ENCODE data around the gene FGF11. TPM values are rescaled to one million over a fixed set of nuclear protein-coding genes. Genes with fewer than 3 reads are reported as not detected.

Gene FGF11
- total RNA-seq, 1 experiment from 2014 or later = 0.98 TPM

DNA sequence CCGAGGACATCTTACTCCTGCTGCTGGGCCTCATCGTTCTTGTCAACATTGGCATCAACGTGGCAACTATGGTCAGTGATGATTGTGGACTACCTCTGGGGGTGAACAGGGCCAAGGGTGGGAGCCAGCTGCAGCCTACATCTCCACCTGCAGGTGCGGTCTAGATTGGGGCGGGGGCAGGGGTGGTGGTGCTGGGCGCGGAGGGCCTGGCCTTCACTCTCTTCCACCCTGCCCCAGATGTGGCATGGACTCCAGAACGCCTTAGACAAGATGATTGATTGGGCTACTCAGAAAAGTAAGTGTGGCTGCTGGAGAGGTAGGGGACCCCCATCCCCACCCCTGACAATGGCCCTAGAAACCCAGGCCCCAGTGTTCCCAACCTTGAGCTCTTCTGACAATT lies 13.6 kb upstream of the FGF11 start:
- in situ Hi-C loops (cut with HindIII; ENCODE audit: low pct_unique_long_range_greater_than_20kb, low sequenced_read_pairs) = no loop called here
- no peak for DNase-seq (ENCODE audit: low read depth)

DNA sequence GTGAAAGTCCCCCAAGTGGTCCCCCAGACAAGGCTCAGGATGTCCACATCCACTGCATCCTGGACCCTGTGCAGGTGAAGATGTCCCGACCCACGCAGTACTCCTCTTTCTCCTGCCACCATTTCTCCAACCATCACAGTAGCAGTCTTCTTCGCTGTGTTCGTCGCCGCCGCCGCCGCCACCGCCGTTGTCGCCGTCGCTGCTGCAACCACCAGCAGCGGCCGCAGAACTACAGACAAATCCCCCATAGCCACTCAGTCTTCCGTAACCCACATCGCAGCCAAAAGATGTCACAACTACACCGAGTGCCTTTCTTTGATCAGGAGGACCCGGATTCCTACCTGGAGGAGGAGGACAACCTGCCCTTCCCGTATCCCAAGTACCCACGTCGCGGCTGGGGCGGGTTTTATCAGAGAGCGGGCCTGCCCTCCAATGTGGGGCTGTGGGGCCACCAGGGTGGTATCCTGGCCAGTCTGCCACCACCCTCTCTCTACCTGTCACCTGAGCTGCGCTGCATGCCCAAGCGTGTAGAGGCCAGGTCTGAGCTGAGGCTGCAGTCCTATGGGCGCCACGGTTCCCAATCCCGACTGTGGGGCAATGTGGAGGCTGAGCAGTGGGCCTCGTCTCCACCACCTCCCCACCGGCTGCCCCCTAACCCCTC lies 13.0 kb upstream of the FGF11 start:
- in situ Hi-C loops (cut with HindIII; ENCODE audit: low pct_unique_long_range_greater_than_20kb, low sequenced_read_pairs) = no loop called here
- DNase-seq (ENCODE audit: low read depth) = no peak

DNA sequence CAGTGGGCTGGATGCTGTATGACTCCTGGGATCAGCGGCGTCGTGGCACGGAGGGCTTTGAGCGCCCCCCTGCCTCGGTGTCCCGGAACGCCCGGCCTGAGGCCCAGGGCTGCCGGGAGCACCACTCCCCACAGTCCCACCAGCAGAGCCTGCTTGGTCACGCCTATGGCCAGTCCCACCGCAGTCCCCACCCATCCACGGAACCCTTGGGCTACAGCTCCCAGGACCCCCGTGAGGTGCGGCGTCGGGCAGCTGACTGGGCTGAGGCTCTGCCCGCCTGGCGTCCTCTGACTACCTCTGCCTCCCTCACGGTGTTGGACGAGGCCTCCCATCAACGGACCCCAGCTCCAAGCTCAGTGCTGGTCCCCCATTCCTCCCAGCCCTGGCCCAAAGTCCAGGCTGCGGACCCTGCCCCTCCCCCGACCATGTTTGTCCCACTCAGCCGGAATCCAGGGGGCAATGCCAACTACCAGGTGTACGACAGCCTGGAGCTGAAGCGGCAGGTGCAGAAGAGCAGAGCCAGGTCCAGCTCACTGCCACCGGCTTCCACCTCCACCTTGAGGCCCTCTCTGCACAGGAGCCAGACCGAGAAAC lies 12.3 kb upstream of the FGF11 start:
- in situ Hi-C loops (cut with HindIII; ENCODE audit: low pct_unique_long_range_greater_than_20kb, low sequenced_read_pairs) = no loop called here
- DNase-seq (ENCODE audit: low read depth) = no peak

DNA sequence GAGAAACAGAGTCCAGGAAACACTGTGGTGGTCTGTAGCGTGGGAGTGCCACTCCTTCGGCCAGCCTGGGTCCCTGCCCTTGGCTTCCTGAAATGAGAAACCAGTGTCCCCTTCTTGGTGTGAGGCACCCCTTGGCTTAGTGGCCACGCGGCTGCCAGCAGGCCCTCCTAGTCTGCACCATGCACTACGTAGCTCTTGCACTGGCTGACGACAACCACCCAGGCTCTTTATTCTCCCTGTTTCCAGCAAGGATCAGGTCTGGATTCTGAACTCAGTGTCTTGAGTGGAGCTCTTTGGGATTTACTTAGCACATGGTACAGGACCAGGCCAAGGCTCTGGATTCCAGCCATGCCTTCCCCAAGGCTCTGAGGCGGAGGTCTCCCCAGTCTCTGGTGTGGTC lies 11.8 kb upstream of the FGF11 start:
- in situ Hi-C loops (cut with HindIII; ENCODE audit: low pct_unique_long_range_greater_than_20kb, low sequenced_read_pairs) = no loop called here
- DNase-seq (ENCODE audit: low read depth) = no peak

DNA sequence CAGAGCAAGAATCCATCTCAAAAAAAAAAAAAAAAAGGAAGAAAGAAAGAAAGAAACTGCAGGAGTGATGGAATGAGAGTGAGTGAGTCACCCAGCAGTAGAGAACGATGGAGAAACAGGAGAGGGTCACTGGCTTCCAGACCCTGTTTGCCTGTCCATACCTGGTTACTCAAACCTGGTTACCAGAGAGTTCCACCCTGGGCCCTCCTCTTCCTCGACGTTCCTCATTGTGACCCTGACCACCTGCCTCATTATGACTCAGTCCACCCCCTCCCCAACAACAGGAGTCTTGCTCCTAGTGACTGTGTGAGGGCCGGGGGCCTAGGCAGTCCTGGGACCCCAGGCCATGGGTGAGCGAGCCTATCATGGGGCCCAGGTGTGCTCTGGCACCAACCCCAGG lies 10.8 kb upstream of the FGF11 start, which contains the start of gene SPEM3:
TSS of gene SPEM3 (plus strand) at position 301 of the 400 bp plus-strand sequence. CDS start at position 347, 46 bp downstream.
- DNase-seq (ENCODE audit: low read depth) = no peak
- in situ Hi-C loops (cut with HindIII; ENCODE audit: low pct_unique_long_range_greater_than_20kb, low sequenced_read_pairs) = no loop called here

DNA sequence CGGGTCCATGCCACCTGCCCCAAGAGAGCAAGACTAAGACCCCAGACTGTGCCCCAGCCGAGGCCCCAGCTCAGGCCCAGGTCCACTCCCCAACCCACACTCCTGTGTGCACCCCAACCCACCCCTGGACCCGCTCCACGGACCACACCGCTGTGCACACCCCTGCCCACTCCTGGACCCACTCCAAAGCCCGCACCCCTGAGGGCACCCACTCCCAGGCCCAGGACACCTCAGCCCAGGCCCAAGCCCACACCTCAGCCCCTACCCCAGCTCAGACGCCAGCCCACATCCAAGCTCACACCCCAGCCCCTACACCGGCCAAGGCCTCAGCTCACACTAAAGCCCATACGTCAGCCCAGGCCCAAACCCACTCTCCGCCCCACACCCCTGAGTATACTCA lies 9.6 kb upstream of the FGF11 start:
- DNase-seq (ENCODE audit: low read depth) = no peak
- in situ Hi-C loops (cut with HindIII; ENCODE audit: low pct_unique_long_range_greater_than_20kb, low sequenced_read_pairs) = no loop called here

DNA sequence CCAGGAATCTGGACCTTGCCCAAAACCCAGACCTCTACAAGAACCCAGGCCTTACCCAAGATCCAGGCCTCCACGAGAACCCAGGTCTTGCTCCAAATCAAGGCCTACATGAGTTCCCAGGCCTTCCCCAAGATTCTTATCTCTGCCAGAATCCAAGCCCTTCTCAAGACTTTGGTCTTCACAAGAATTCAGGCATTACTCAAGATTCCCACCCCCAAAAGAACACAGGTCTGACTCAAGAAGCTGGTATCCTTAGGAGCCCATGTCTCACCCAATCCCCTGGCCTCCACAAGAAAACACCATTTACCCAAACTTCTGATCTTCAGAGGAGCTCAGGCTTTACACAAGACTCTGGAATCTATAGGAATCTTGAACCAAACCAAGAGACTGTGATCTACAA lies 8.1 kb upstream of the FGF11 start:
- in situ Hi-C loops (cut with HindIII; ENCODE audit: low pct_unique_long_range_greater_than_20kb, low sequenced_read_pairs) = no loop called here
- no peak for DNase-seq (ENCODE audit: low read depth)

DNA sequence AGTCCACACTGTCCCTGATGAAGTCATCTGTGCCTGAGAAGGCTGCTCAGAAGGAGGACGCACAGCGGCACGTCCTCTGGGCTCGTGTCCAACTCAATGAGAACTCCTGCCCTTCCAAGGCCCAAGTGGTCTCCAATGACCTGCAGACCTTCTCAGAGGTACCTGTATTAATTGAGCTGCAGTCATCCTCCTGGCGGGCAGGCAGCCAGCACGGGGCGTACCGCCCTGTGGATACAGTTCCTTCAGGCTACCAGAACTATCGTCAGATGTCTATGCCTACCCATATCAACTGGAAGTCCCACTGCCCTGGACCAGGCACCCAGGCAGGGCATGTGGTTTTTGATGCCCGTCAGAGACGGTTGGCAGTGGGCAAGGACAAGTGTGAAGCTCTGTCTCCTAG lies 7.0 kb upstream of the FGF11 start:
- no peak for DNase-seq (ENCODE audit: low read depth)
- in situ Hi-C loops (cut with HindIII; ENCODE audit: low pct_unique_long_range_greater_than_20kb, low sequenced_read_pairs) = no loop called here

DNA sequence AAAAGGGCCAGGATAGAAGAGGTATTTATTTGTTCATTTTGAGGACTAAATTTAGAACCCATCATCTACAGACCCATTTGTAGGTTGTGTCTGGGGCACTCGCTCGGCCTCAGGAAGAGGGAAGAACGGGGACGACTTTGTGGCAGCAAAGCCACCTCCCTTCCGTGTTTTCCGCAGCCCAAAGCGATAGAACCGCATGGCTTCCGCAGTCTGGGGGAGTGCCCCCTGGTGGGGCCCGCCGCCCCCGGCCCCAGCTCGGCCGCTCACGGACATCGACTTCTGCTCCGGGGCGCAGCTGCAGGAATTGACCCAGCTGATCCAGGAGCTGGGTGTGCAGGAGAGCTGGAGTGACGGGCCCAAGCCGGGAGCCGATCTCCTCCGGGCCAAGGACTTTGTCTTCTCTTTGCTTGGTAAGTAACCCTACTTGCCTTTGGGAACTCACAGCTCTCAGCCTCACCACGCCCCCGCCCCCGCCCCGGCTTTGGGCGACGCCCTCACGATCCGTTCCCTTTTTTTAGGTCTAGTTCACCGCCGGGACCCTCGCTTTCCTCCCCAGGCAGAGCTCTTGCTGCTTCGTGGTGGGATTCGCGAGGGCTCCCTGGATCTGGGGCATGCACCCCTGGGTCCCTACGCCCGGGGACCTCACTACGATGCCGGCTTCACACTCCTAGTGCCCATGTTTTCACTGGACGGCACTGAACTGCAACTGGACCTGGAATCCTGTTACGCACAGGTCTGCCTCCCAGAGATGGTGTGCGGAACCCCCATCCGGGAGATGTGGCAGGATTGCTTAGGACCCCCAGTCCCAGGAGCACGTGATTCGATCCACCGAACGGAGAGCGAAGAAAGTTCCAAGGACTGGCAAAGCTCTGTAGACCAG lies 3.4 kb upstream of the FGF11 start:
- DNase-seq (ENCODE audit: low read depth) = no peak
- in situ Hi-C loops (cut with HindIII; ENCODE audit: low pct_unique_long_range_greater_than_20kb, low sequenced_read_pairs) = no loop called here

DNA sequence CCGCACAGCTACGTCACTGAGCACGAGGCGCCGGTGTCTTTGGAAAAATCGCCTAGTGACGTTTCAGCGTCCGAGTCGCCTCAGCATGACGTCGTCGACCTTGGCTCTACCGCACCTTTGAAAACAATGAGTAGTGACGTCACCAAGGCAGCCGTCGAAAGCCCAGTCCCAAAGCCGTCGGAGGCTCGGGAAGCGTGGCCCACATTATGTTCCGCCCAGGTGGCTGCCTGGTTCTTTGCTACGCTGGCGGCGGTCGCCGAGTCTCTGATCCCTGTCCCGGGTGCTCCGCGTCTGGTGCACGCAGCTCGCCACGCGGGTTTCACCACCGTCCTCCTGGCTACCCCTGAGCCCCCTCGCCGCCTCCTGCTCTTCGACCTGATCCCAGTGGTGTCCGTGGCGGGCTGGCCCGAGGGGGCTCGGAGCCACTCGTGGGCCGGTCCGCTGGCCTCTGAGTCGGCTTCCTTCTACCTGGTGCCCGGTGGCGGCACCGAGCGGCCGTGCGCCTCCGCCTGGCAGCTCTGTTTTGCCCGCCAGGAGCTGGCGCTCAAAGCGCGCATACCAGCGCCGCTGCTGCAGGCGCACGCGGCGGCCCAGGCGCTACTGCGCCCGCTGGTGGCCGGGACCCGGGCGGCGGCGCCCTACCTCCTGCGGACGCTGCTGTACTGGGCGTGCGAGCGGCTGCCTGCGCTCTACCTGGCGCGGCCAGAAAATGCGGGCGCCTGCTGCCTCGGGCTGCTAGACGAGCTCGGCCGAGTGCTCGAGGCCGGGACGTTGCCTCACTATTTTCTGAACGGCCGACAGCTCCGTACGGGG lies 2.5 kb upstream of the FGF11 start:
- in situ Hi-C loops (cut with HindIII; ENCODE audit: low pct_unique_long_range_greater_than_20kb, low sequenced_read_pairs) = no loop called here
- peak; percentile 64 for DNase-seq (ENCODE audit: low read depth)

DNA sequence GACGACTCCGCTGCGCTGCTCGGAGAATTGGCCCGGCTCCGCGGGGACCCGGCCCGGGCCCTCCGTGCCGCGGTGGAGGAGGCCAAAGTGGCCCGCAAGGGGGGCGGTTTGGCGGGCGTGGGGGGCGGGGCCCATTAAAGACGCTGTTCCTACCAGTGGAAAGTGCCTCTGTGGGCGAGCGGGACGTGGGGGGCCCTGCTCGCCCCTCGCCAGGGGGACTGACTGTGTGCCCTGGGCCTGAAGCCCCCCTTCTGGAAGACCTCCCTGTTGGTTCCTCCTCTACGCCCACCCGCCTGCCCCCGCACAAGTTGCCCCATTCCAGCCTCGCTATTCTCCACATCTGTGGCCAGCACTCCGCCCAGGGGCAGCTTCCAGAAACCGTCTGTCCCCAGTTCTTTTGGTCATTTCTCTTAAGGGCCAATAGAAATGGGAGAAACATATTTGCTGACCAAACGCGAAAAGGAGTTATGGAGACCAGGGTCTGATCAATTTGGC lies 1.9 kb upstream of the FGF11 start:
- DNase-seq (ENCODE audit: low read depth) = no peak
- in situ Hi-C loops (cut with HindIII; ENCODE audit: low pct_unique_long_range_greater_than_20kb, low sequenced_read_pairs) = no loop called here

DNA sequence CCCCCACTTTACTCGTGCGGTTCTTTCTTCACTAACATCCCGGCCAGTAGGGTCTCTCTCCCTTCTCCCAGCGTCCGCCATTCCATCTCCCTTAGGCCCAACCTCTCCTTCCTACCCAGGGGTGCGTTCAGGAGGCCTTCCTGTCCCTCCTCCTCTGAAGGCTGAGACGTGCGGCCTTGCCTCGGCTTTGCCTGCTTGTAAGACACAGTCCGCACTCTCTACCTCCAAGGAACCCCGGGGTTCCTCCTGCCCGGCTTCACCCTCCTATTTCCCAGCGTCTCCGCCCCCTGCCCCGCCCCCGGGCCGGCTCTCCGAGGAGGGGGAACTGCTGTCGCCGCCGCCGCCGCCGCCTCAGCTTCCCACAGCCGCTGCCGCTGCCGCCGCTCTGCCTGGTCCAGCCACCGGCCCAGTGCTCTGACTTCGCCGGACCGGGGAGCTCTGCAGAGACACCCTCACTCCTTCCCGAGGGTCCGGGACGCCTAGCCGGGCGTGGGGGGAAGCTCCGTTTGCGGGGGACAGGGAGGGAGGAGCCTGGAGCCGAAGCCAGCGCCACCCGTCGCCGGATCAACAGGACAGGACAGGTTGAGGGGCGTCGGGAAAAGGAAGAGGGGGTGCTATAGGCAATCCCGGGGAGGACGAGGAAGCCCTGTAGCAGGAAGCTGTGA lies 1.2 kb upstream of the FGF11 start:
- in situ Hi-C loops (cut with HindIII; ENCODE audit: low pct_unique_long_range_greater_than_20kb, low sequenced_read_pairs) = no loop called here
- no peak for DNase-seq (ENCODE audit: low read depth)

DNA sequence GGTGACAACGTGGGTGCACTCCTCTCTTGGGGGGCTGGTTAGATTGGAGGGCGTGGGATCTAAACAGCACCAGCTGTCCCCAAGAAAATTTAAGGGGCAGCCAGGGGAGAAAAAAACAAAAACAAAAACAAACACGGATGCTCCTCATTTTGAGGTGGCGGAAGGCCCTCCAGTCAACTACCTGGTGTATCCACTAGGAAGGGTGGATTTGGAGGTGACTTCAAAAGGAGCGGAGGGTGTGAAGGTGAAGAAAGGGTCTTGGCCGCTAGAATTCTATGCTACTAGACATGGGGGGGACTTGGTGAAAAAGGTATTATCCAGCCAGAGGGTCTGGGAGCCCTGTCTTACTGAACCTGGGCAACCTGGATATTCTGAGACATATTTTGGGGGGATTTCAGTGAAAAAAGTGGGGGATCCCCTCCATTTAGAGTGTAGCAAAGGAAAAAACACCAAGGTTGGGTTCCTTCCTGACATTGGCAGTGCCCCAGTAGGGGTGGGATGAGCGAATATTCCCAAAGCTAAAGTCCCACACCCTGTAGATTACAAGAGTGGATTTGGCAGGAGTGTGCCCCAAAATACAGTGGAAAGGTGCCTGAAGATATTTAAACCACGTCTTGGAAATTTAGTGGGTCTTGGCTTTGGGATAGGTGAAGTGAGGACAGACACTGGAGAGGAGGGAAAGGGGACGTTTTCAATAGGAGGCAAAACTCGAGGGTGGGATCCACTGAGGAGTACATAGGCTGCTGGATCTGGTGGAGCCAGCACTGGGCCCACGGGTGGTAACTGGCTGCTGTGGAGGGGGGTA lies 454 bp upstream of the FGF11 start:
- in situ Hi-C loops (cut with HindIII; ENCODE audit: low pct_unique_long_range_greater_than_20kb, low sequenced_read_pairs) = no loop called here
- DNase-seq (ENCODE audit: low read depth) = no peak

DNA sequence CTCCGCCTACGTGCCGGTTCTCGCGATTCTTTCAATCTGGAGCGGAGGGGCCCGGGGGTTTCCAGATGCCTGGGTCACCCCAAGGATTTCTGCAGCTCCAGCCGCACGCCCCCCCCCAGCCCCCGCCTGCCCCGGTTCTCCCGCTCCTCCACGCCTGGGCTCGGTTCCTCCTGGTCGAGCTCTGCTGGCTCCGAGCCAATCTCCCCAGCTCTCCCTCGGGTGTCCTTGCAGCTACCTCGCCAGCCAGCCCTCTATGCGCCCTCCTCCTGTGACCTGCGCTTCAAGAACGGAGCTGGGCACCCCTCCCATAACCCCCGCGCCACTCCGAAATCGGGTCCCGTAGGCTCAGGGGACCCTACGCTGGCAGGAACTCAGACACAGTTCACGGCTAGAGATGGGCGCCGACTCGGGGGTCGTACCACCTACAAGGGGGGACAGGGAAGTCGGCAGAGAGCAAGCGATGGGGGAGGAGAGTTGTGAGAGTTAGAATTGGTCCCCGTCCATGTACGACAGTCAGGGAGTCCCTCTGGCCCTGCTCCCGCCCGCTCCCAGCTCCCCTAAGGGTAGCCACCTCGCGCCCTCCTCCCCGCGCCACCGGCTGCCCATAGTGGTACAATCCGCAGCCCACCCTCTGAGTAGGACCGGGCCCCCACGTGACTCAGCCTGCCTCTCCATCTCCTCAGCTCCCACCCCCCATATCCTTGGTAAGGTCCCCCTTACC lies 961 bp downstream of the FGF11 start:
- DNase-seq (ENCODE audit: low read depth) = no peak
- in situ Hi-C loops (cut with HindIII; ENCODE audit: low pct_unique_long_range_greater_than_20kb, low sequenced_read_pairs) = no loop called here

DNA sequence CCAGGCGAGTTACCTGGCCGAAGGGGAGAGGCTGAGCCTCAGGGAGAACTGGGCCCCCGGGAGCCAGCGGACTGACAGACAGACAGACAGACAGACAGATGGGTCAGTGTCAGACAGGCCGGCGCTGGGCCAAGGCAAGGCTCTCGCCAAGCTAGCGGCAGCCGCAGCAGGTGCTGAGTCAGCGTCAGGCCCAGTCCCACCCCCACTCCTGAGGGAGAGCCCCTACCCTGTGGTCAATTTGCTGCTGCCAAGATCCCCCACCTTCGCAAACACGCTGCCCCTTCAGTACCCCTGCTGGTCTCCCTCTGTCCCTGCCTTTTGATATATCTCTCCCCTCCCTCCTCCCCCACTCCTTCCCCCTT lies 1.5 kb downstream of the FGF11 start:
- DNase-seq (ENCODE audit: low read depth) = no peak
- in situ Hi-C loops (cut with HindIII; ENCODE audit: low pct_unique_long_range_greater_than_20kb, low sequenced_read_pairs) = no loop called here

DNA sequence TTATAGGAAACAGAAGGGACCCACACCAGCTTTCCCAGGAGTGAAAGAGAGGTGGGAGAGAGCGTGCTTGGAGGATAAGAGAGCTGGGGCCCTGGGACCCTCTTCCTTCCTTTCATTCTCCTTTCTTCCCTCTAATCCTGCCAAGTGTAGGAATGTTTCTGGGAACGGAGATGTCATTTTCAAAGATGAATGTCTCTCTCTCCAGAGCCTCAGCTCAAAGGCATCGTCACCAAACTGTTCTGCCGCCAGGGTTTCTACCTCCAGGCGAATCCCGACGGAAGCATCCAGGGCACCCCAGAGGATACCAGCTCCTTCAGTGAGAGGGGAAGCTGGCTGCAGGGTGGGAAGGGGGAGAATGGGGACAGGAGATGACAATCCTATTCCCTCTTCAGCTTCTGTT lies 2.0 kb downstream of the FGF11 start:
- in situ Hi-C loops (cut with HindIII; ENCODE audit: low pct_unique_long_range_greater_than_20kb, low sequenced_read_pairs) = no loop called here
- no peak for DNase-seq (ENCODE audit: low read depth)

DNA sequence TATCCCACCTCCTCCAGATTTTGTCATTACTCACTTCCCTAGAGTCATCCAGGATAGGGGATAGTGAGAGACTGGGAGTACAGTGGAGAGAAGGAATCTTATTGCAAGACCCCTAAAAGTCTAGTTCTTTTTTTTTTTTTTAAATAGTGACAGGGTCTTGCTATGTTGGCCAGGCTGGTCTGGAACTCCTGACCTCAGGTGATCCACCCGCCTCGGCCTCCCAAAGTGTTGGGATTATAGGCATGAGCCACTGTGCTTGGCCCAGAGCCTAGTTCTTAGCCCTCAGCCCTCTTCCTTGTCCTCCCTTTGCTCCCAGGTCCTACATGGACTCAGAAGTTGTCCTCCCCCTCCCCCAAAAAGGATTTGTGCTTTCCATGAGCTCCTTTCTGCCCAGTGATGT lies 2.8 kb downstream of the FGF11 start:
- in situ Hi-C loops (cut with HindIII; ENCODE audit: low pct_unique_long_range_greater_than_20kb, low sequenced_read_pairs) = no loop called here

More for the DNA sequence above, 2.8 kb downstream of the FGF11 start:
- no peak for DNase-seq (ENCODE audit: low read depth)

Measured in Caki2 (cell line).